PFSK-1 (cell line): ENCODE data around the gene TEPSIN.

Source experiments
- FOXP2 ChIP-seq: optimal IDR thresholded peaks from 2 replicates; pipeline ENCODE3; 2011; ENCODE audit warnings: borderline replicate concordance, control low read depth, inconsistent platforms; ENCODE audit not compliant: insufficient read depth; ENCODE audit errors: extremely low read length, extremely low read depth
- POLR2AphosphoS5 ChIP-seq: IDR thresholded peaks from 2 replicates; pipeline ENCODE4 v1.6.1; 2012; ENCODE audit warnings: low read depth, mild to moderate bottlenecking, control low read depth, low read length, moderate library complexity
- SIN3A ChIP-seq: IDR thresholded peaks from 2 replicates; pipeline ENCODE4 v1.6.1; 2012; ENCODE audit warnings: mild to moderate bottlenecking, low read length, moderate library complexity, borderline replicate concordance; ENCODE audit not compliant: insufficient read depth
- TAF1 ChIP-seq: IDR thresholded peaks from 2 replicates; pipeline ENCODE4 v1.6.1; 2012; ENCODE audit warnings: low read length, control low read depth, borderline replicate concordance; ENCODE audit not compliant: insufficient read depth
- TF ChIP-seq, protein P1 (sequence below), 2 experiments: IDR thresholded peaks; 2 replicates each; pipeline versions ENCODE4 v1.6.1 to v1.8.0; 2011 to 2012; ENCODE audit warnings: low read depth in 2 of 2, low read length in 2 of 2, control low read depth in 1 of 2, inconsistent platforms in 1 of 2, mild to moderate bottlenecking in 1 of 2, moderate library complexity in 1 of 2; ENCODE audit not compliant: insufficient read depth in 1 of 2

Gene TEPSIN

DNA sequence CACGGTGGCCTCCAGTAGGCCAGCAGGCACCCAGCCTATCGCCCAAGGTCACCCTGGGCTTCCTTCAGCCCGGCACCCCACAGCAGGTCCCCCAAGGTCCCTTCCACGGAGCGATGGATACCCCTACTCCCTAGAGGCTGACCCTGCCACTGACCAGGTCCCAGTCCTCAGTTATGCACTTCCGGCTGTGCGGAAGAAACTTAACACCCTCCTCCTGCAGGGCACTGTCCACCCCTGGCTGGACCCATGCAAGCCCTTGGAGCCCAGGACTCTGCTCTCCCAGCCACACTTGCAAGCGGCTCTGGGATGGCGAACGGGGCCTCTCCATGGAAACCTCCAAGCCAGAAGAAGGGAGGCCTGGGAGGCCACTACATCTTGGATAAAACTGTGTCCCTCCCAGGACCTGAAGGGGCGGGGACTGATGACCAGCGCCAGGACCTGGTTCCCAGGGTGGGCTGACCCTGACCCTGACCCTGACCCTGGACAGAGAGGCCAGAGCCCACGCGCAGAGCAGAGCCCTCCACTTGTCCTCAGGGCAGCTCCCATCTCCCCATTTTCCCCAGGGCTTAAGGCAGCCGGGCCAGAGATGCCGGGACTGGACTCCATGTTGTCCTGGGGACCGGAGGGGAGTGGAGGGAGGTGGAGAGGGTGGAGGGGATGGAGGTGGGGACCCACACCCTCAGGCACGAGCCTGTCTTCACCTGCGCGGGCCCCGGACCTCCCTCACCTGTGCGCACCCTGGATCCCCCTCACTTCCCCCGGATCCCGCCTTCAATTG, 16.8 kb downstream of the TEPSIN start:
- TF ChIP-seq TAF1 (no peak), SIN3A (no peak), FOXP2 (no peak), POLR2AphosphoS5 (no peak)
- TF ChIP-seq, protein P1, sequence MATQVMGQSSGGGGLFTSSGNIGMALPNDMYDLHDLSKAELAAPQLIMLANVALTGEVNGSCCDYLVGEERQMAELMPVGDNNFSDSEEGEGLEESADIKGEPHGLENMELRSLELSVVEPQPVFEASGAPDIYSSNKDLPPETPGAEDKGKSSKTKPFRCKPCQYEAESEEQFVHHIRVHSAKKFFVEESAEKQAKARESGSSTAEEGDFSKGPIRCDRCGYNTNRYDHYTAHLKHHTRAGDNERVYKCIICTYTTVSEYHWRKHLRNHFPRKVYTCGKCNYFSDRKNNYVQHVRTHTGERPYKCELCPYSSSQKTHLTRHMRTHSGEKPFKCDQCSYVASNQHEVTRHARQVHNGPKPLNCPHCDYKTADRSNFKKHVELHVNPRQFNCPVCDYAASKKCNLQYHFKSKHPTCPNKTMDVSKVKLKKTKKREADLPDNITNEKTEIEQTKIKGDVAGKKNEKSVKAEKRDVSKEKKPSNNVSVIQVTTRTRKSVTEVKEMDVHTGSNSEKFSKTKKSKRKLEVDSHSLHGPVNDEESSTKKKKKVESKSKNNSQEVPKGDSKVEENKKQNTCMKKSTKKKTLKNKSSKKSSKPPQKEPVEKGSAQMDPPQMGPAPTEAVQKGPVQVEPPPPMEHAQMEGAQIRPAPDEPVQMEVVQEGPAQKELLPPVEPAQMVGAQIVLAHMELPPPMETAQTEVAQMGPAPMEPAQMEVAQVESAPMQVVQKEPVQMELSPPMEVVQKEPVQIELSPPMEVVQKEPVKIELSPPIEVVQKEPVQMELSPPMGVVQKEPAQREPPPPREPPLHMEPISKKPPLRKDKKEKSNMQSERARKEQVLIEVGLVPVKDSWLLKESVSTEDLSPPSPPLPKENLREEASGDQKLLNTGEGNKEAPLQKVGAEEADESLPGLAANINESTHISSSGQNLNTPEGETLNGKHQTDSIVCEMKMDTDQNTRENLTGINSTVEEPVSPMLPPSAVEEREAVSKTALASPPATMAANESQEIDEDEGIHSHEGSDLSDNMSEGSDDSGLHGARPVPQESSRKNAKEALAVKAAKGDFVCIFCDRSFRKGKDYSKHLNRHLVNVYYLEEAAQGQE (IDR thresholded peaks at IDR 0.05; ENCODE audit: insufficient read depth in 1 of 2, low read depth in 2 of 2, low read length in 2 of 2), result no peak

DNA sequence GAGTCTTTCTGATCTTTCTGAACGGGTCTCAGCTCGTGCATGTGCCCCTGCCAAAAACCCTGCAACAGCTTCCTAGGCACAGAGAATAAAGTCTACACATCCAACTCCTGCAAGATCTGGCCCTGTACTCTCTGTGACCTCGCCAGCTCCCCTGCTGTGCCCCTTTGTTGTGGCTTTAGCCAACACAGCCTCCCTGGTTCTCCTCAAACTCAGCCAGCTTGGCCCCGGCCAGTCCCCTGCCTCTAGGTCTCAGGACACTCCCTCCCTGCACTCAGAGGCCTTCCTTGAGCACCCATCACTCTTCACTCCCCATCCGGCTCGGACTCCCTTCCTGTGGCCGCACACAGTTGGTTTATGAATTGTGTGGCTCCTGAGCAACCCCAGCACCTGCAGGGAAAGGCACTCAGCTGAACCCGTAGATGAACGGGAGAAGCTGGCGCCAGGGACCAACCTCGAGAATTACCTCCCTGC, 17.4 kb downstream of the TEPSIN start:
- TF ChIP-seq SIN3A (no peak), TAF1 (no peak), FOXP2 (no peak), POLR2AphosphoS5 (no peak)
- TF ChIP-seq, protein P1 (IDR thresholded peaks at IDR 0.05; ENCODE audit: insufficient read depth in 1 of 2, low read depth in 2 of 2, low read length in 2 of 2), result no peak

DNA sequence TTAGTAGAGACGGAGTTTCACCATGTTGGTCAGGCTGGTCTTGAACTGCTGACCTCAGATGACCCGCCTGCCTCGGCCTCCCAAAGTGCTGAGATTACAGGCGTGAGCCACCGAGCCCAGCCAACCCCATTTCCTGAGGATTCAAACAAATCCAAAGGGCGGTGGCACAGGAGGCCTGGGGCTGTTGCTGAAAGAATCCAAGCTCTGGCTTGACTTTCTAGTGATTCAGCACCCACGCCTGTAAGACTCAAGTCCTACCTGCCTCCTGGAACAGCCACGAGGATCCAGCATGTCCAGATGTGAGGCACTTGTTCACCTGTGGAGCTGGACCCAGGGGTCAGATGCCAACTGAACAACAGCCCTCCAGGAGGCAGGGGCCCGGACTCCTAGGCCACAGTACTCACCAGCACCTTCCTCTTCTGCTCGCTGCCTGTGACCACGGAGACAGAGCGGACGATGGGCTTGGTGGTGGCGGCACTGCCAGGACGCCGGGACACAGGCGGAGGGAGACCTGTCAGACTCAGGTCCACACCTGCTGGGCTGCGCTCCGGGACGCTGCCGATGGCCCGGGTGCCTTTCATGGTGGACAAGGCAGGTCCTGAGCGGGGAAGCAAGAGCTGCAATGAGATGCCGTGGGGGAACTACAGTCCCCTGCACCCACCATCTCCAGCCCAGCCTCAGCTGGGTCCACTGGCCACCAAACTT, 19.2 kb downstream of the TEPSIN start:
- no peak for TF ChIP-seq SIN3A
- TF ChIP-seq FOXP2, result no peak
- no peak for TF ChIP-seq TAF1
- TF ChIP-seq POLR2AphosphoS5, result no peak

DNA sequence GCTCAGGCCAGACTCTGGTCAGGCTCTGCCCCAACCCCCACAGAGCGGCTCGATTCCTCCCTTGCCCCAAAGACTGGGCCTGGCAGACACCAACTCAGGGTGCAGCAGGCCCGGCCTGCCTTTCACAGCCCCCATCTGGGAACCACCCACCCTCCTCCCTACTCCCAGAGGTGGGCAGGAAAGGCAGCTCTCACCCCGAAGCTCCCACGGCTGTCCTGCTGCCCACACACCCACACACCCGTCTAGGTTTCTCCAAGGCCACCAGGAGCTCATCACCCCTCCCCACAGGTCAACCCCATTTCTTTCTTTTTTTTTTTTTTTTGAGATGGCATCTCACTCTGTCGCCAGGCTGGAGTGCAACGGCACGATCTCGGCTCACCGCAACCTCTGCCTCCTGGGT, 19.9 kb downstream of the TEPSIN start:
- no peak for TF ChIP-seq TAF1
- no peak for TF ChIP-seq POLR2AphosphoS5
- no peak for TF ChIP-seq SIN3A
- TF ChIP-seq FOXP2, result no peak
- TF ChIP-seq, protein P1 (IDR thresholded peaks at IDR 0.05; ENCODE audit: insufficient read depth in 1 of 2, low read depth in 2 of 2, low read length in 2 of 2), result no peak

DNA sequence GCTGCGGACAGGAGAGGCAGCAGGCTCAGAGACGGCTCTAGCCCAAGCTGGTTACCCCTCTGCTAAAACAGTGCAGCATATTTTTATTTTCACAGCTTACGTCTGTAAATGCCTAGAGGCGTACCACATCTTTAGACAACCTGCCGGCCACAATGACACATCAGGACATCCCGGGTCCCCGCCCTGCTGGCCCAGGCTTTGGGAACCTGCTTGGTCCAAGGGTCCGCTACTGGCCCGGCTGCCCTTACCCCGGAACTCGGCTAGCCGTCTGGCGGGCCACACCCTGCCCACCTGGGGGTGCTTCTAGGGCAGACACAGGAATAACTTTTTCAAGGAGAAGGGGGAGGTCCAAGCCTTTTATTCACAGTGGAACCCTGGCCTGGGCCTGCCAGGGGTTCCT, 20.4 kb downstream of the TEPSIN start:
- no peak for TF ChIP-seq SIN3A
- no peak for TF ChIP-seq POLR2AphosphoS5
- no peak for TF ChIP-seq TAF1
- no peak for TF ChIP-seq FOXP2
- TF ChIP-seq, protein P1 (IDR thresholded peaks at IDR 0.05; ENCODE audit: insufficient read depth in 1 of 2, low read depth in 2 of 2, low read length in 2 of 2), result no peak
